Skin of body (tissue), 2 donors: Measurements from ENCODE around the gene PNP. TPM values are rescaled to one million over a fixed set of nuclear protein-coding genes. Genes with fewer than 3 reads are reported as not detected.
"Not testable (repeated sequence)": the region's sequence is repeated elsewhere in the genome, so short reads cannot be mapped to it uniquely, and the experiment has no call there.

Experiments used
- DNase-seq: peaks from one replicate; lab custom pipeline; 2025; lab: John Stamatoyannopoulos, UW
- total RNA-seq: library from RNA; depleted of rRNA; stranded (reverse); fragments of >200 nt; gene quantifications from one replicate; pipeline ENCODE4 v1.2.3, GENCODE V29; 2014

Gene PNP
- 24.4 TPM for total RNA-seq

DNA sequence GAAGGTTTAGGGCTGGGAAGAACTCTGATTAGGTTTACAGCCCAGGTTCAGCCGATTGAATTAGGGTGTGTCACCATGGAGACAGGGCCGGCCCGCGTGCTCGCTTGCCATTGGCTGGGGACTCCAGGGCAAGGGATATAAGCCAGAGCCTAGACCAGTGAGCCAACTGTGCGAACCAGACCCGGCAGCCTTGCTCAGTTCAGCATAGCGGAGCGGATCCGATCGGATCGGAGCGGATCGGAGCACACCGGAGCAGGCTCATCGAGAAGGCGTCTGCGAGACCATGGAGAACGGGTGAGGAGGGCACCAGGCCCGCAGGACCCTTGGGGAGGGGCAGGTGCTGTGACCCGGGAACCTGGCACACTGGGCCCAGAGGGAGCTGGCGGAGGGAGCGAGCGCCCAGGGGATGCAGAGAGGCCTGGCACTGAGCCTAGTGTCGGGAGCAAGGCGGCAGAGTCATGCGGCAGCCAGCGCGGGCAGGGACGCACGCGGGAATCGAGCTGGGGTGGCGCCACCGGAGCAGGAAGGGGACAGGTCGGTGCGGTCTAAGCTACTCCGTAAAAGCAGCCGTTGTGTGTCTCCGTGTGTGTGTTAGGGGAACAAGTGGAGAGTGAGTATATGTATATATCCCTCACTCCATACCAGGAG lies at the start of gene PNP:
Gene PNP (plus strand): TSS at position 165 of the 648 bp plus-strand sequence. CDS start 119 bp downstream, at position 284.
- DNase-seq = peak; percentile 73

DNA sequence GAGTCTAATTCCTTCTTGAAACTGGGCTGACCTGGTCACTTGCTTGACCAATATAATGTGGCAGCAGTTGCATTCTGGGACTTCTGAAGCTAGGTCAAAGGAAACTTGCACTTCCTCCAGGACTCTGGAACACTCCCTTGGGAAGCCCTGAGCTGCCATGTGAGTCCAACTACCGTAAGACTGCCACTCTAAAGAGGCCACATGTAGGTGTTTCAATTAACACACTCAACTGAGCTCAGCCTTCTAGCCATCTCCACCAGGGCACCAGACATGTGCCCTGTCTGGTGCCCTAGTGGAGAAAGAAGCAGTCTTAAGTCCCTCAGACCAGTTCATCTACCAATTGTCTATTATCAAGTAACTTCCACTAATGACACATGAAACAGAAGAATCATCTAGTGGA lies 49.8 kb upstream of the PNP start:
- DNase-seq = no peak

DNA sequence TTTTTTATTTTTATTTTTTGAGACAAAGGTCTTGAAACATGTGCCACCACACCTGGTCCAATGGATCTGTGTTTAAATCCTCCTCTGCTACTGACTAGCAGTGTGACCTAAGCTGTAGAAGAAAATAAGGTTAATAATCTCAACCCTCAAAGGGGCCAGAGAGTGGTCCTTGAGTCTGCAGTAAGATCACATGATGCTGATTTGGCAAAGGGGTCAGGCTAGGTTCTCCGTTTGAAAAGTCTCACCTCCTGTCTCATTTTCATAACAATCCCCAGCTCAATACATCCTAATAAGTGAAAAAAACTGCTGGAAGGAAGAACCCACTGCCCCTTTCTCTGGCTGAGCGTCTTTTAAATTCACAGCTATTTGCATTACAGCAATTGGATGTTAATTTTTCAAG lies 47.9 kb upstream of the PNP start:
- no peak for DNase-seq

DNA sequence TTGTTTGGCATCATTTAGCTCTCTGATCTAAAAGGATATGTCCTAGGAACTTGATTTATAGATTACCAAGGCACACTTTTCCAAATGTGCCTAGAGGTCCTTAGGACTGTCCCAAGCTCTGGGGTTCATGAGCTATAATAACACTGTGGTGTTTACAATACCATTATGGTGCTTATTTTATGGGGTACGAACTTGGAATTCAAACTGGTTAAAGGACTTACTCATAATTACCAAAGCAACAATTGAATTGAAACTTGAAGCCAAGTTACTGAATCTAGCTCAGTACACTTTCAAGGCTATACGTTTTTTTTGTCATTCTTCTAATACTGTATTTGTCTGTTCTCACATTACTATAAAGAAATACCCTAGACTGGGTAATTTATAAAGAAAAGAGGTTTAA lies 46.3 kb upstream of the PNP start:
- no peak for DNase-seq

DNA sequence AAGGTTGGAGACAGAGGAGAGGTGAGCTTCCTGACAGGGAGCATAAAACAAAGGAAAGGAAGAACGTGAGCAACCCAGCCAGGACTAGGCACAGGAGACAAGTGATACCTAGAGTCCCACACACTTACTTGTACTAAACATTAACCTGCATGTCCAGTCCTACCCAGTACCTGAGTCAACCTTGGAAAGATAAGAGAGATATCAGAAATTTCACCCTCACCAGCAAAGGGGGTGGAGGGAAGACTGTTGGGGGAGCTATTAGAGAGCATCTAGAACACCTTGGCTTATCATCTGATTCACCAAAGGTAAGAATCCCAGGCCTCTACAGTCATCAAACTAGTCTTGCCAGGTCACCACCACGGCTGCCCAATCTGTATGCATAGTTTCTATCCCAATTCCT lies 44.4 kb upstream of the PNP start:
- DNase-seq = no peak

DNA sequence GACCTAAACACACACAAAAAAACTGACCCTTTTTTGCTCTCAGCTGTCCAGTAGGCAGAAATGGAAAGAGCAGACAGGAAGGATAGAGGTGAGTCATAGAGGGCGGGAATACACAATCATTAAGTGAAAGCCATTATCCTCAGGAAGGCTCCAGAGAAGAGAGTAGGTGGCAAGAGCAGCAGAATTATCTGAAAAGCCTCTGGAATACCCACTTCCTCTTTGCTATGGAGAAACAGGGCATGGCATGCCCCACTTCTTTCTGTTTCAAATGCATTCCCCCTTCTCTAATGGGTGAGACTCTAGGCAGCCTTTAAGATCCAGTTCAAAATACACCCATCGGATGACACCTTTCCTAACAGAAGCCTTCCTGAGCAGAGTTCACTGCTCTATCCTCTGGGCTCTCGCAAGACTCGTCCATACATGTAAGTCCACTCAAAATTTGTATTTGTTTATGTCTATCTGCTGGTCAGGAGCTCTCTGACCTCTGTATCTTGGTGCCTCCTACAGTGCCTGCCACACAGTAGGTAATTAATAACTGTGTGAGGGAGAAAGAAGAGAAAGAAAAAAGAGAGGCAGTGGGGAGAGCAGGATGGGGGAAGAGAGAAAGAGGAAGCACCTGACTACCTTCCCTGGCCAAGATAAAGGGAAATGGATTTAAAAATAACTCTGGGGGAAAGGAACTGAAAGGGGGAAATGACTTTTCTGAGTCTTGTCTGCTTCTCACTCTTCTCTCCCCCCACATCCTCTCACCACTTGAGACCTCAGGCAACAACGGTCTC lies 41.8 kb upstream of the PNP start:
- DNase-seq = no peak

DNA sequence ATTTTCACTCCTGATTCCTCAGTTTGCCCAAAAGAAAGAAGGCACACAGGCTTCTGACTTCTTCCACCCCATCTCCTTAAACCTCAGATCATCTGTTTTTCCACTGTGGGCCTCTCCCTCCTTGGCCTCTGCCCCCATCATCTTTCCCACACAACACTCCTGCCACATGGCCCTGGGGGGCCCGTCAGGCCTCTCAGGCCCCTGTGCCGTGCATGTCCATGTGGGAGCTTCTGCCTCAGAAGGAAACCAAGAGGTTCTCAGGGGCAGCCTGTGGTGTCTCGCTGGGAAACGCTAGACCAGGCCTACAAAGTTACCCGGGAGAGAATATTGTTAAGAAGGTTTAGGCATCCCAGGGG lies 41.2 kb upstream of the PNP start:
- no peak for DNase-seq

DNA sequence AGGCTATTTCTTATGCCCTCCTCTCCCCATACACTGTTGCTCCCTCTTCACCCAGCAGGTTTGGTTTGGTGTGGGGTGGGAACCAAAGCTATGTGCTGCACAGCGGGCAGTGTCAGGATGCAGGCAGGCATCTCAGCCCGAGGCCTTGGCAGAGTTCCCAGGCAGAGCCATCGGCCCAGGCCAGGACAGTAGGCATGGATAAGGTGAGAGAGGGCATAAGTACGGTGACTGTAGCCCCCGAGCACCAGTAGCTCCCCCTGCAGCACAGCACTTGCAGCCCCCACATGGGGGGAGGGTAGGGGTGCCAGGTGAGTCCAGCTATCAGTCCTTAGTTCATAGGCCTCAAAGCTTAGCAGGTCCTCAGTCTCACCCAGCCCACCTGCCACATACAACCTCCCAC lies 40.4 kb upstream of the PNP start:
- DNase-seq = no peak

DNA sequence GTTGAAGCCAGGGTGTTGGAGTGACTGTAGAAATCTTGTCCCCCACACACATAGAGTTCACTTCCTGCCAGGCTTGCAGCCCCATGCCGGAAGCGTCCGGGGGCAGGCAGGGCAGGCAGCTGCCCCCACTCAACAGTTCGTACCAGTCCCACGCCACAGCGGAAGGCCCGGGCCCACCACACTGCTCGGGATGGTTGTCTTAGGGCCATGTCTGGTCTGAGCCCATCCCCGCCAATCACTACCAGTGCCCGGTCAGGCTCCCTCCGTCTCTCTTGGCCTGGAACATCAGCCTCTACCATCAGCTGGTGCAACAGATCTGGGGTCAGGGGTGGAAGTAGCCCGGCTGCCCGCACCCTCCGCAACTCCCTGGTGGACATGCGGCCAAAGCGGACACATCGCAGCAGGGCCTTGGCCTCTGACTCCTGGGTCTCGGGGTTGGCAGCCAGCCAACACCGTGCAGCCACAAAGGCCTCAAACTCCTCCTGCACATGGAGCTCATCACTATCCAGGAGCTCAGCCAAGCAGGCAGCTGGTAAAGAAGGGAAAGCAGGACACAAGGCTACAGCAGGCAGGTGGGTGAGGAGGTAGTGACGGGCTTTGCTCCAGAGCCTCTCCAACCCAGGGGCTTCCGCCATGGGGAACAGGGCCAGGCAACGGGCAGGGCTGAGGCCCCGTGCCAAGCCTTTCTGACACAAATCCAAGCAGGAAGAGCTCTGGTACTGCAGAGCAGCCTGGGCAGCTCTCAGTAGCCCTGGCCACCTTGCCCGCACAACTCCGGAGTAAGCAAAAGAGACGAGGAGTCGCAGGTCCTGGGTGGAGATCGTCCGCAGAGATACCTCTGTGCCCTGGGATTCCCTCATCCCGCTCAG lies 39.2 kb upstream of the PNP start:
- DNase-seq = no peak

DNA sequence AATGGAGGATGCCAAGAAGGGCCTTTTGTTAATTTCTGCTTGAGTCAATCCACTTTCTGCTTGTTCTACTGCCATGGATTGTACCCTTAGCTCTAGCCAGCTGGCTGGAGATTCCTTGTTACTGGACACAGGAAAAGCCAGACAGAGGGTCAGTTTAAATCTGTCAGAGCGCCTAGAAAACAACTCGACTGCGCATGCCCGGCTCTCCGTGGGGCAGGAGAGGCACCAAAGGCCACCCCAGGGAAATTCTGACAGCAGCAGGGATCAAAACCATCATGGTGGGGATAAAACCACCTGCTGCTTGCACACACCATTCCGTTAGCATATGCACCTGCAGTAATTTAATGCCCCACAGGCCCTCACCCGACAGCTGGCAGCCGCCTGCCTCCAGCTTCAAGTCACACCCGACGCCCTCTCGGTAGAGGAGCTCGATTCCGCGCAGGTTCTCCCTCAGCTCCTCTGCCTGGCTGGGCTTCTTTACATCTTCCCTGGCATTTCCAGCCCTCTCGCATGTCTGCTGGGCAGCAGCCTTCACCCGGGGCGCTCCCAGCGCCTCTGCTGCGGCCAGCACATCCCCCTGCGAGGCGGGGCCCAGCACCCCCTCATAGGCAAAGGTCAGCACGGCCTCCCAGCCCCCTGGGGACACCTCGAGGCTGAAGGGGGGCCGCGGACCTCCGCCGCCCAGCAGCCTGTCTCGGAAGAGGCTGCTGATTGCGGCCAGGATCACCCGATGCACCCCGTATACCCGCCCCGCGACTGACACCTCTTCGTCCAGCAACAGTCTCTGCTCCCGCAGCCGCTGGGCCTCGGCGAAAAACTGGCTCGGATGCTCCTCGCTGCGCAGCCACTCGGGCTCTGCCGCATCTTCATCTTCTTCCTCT lies 34.3 kb upstream of the PNP start:
- no peak for DNase-seq

DNA sequence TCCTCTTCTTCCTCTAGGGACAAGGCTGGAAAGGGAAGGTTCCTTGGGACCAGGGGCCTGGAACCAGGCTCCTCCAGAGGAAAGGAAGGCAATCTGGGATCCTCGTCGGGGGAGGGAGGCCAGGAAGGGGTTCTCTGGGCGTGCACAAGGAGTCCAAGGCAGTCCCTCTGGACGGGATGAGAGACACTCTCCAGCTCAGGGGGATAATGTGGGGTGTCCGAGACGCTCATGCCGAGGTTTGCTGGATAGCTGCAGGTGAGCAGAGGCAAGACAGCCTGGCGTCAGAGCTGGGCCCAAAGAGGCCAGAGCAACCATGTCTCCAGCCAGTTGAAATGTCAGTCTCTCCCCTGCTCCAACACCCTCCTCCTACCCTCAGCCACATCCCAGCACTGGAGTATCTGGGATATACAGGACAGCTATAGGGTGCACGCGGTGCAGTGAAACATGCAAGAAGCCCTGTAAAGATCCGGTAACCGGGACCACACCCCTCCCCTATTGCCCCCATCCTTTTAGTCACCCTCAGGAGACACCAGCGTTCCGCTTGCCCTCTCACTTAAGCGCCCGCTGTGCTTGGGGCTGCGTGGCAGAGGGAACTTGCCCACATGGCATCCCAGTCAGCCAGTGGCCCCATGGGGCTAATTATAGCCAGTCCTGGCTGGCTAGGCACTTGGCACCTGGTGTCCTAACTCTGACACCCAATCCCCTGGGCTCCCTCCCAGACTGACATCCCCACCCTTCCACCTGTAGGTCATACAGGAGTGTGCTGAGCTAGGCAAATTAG lies 33.4 kb upstream of the PNP start, which contains the start of gene KLHL33:
Gene KLHL33 (minus strand): TSS at position 585 of the 781 bp plus-strand sequence. CDS start 355 bp downstream, at position 230.
- DNase-seq = no peak

DNA sequence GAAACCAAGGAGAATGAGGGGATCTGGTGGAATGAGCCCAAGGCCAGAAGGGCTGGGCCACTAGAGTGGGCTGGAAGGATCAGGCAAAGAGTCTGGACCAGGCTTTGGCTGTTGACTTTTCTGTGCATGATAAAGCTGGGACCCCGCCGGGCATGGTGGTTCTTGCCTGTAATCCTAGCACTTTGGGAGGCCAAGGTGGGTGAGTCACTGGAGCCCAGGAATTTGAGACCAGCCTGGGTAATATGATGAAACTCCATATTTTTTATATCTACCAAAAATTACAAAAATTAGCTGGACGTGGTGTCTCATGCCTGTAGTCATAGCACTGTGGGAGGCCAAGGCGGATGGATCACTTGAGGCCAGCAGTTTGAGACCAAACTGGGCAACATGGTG lies 32.8 kb upstream of the PNP start:
- no peak for DNase-seq

DNA sequence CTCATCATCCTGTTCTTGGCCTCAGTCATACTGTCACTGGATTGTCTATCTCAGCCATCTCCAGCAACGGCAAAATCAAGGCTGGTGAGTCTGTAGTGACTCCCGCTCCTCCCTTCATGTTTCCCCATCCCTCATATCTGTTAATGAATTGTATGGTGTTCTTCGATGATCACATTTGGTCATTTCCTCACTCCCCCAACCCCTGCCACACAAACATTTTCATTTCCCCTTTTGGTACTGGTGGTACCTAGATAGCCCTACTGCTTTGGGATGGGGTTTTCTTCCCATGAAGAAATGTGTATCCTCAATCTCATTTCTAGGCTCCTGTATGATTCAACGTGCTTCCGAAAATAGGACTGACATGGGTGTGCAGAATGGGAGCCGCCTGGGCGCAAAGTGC lies 30.5 kb upstream of the PNP start:
- no peak for DNase-seq

DNA sequence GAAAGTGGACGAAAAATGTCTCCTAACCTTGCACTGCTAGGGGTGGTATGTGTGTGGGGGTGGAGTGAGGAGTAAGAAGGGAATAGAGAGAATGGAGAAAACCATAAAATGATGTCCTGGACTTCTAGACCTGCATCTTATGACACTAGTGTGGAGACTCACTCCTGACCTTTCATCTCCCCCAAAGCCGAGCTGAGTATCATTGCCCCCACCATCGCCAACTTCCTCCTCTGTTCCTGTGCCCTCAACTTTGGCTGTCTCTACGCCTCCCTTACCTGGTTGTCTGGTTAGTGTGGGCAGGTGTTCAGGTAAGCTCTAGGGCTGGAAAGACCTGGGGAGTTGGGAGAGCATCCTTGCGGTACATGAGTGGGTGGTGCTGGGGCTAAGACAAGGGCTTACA lies 28.7 kb upstream of the PNP start:
- DNase-seq = no peak

DNA sequence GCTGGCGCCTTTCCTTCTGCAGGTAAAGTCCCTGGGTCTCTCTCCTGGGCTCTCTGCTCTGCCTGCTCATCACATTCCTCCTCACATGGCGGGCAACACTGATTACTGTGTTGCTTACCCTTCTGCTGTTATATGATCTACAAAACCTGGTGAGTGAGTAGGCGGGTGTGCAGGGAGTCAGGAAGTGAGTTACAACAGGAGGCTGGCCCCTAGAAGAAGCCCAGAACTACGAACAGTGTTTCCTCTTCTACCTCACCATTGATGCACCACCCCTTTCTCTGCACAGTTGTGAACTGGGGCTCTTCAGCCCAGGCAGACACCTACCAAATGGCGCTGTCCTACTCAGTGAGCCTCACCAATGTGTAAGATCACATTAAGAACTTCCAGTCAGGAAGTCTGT lies 28.3 kb upstream of the PNP start:
- DNase-seq = no peak

DNA sequence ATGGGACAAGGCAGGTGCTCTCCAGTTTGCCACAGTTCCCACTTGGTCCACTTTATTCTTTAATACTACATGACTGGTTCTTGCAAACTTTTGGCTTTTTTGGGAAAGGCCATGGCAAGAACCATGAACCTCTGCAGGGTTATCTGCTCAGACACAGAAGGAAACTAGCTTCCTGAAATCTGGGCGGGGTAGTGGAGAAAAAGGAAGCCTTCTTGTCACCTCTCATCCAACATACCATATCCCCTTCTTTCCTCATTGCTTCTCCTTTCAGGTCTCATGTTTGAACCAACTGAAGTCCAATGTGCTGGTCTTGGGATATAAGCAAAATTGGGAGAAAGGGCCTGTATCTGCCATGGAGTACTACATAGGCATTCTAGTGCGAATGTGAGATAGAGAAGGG lies 27.7 kb upstream of the PNP start:
- no peak for DNase-seq

DNA sequence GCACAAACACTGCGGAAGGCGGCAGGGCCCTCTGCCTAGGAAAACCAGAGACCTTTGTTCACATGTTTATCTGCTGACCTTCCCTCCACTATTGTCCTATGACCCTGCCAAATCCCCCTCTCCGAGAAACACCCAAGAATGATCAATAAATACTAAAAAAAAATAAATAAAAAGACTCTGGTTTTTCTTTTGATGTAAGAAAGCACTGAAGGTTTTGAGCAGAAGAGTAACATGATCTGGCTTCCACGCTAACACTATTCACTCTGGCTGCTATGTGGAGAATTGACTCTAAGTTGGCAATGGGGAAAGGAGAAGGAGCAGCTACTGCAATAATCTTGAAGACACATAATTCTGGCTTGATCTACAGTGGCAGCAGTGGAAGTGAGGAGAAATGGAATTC lies 25.6 kb upstream of the PNP start:
- not testable (repeated sequence) for DNase-seq

DNA sequence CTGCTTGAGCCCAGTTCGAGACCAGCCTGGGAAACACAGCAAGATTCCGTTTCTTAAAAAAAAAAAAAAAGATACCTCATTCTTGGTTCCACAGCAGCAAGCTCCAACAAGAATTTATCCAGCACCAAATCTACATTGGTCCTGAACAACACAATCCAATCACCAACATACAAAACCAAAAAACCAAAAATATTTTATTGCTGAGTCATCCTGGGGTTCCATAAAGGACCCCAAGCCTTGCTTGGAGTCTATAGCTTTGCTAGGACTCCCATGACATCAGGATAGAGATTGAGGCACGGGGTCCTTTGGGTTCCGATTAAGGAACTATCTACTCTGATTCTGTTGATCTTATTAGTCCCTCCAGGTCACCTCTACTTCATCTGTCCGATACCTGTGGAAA lies 22.3 kb upstream of the PNP start:
- DNase-seq = no peak

DNA sequence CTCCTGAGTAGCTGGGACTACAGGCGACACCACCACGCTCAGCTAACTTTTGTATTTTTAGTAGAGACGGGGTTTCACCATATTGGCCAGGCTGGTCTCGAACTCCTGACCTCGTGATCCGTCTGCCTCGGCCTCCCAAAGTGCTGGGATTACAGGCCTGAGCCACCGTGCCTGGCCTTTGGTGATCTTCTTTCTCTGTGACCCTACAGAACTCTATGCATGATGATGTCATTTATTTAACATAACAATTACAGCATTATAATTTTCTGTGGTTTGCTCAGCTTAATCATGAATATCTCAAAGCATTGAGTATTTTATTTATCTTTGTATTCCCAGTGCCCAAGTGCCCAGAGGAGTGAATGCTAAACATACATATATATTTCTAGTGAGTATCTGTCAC lies 16.4 kb upstream of the PNP start:
- DNase-seq = not testable (repeated sequence)
